ENCODE measurements around the gene TBC1D2. TPM values are rescaled to one million over a fixed set of nuclear protein-coding genes. Genes with fewer than 3 reads are reported as not detected.

The TBC1D2 gene
- total and polyA plus RNA-seq, 2 experiments from 2014 or later, result 3.7 to 6.8 TPM

DNA sequence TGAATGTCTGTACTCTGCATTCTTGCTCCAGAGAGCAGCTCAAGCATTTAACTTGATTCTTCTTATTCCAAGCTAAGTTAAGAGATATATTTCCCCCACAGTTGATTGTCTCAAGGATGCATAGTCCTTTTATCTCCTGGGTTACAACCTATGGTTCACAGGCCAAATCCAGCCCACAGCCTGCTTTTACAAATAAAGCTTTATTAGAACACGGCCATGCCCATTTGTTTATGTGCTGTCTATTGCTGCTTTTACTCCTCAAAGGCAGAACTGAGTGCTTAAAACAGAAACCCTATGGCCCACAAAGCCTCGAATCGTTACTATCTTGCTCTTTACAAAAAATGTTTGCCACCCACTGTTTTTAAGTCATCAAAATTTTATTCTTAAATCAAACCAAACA is 25.8 kb downstream of the TBC1D2 start (continued):
- TF ChIP-seq EZH2 (IDR thresholded peaks at IDR 0.05; ENCODE audit: low read depth, unreplicated experiment), result no peak
- no peak for TF ChIP-seq CREB1 (CRISPR knock-in tag; IDR thresholded peaks at IDR 0.05; ENCODE audit: low read depth)

DNA sequence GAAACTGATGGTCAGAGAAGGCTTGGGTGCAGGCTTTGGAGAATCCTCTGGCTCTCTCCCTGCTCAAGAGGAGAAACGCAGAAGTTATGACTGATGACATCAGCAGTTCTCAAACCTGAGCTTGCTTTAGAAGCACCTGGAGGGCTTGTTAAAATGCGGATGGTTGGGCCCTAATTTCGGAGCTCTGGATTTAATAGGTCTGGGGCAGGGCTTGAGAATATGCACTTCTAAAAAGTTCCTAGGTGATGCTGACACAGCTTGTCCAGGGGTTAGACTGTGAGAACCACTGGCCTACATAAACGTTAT is 26.4 kb downstream of the TBC1D2 start:
- Histone ChIP-seq H3K79me2 (replicated peaks; ENCODE audit: insufficient read depth) (no peaks in the 10 kb centered on the region), H3K9me2 (ENCODE audit: insufficient read depth) (no peaks in the 10 kb centered on the region), H2AFZ (no peak overlapping the region), H4K20me1 (replicated peaks; ENCODE audit: insufficient read depth) (no peaks in the 10 kb centered on the region; the same call in 1 of the 2 replicates), H3K4me2 (no peak overlapping the region), H3K27me3 (ENCODE audit: insufficient read depth) (no peaks in the 10 kb centered on the region), H3K27ac (ENCODE audit: low read depth) (no peak overlapping the region), H3K4me1 (ENCODE audit: insufficient read depth) (no peaks in the 10 kb centered on the region), H3F3A (replicated peaks; ENCODE audit: low read depth) (no peaks in the 10 kb centered on the region), H3K4me3 (no peak overlapping the region), H3K36me3 (ENCODE audit: insufficient read depth) (no peaks in the 10 kb centered on the region)
- H3K27ac Mint-ChIP-seq, result no peak overlapping the region
- no peaks in the 10 kb centered on the region for H3K9me3 Mint-ChIP-seq
- H3K4me1 Mint-ChIP-seq, result no peaks in the 10 kb centered on the region
- peaks cover 7% of the 10 kb centered on the region; the same call in 1 of the 3 replicates for H3K36me3 Mint-ChIP-seq (ENCODE audit: low read depth)
- peaks cover 2% of the 10 kb centered on the region for H3K27me3 Mint-ChIP-seq (ENCODE audit: insufficient read depth, low read depth, poor library complexity)
- DNase-seq (ENCODE audit: low spot score), result no peak
- H3K4me3 Mint-ChIP-seq, result no peak overlapping the region
- ATAC-seq, result no peak
- TF ChIP-seq, protein P1, sequence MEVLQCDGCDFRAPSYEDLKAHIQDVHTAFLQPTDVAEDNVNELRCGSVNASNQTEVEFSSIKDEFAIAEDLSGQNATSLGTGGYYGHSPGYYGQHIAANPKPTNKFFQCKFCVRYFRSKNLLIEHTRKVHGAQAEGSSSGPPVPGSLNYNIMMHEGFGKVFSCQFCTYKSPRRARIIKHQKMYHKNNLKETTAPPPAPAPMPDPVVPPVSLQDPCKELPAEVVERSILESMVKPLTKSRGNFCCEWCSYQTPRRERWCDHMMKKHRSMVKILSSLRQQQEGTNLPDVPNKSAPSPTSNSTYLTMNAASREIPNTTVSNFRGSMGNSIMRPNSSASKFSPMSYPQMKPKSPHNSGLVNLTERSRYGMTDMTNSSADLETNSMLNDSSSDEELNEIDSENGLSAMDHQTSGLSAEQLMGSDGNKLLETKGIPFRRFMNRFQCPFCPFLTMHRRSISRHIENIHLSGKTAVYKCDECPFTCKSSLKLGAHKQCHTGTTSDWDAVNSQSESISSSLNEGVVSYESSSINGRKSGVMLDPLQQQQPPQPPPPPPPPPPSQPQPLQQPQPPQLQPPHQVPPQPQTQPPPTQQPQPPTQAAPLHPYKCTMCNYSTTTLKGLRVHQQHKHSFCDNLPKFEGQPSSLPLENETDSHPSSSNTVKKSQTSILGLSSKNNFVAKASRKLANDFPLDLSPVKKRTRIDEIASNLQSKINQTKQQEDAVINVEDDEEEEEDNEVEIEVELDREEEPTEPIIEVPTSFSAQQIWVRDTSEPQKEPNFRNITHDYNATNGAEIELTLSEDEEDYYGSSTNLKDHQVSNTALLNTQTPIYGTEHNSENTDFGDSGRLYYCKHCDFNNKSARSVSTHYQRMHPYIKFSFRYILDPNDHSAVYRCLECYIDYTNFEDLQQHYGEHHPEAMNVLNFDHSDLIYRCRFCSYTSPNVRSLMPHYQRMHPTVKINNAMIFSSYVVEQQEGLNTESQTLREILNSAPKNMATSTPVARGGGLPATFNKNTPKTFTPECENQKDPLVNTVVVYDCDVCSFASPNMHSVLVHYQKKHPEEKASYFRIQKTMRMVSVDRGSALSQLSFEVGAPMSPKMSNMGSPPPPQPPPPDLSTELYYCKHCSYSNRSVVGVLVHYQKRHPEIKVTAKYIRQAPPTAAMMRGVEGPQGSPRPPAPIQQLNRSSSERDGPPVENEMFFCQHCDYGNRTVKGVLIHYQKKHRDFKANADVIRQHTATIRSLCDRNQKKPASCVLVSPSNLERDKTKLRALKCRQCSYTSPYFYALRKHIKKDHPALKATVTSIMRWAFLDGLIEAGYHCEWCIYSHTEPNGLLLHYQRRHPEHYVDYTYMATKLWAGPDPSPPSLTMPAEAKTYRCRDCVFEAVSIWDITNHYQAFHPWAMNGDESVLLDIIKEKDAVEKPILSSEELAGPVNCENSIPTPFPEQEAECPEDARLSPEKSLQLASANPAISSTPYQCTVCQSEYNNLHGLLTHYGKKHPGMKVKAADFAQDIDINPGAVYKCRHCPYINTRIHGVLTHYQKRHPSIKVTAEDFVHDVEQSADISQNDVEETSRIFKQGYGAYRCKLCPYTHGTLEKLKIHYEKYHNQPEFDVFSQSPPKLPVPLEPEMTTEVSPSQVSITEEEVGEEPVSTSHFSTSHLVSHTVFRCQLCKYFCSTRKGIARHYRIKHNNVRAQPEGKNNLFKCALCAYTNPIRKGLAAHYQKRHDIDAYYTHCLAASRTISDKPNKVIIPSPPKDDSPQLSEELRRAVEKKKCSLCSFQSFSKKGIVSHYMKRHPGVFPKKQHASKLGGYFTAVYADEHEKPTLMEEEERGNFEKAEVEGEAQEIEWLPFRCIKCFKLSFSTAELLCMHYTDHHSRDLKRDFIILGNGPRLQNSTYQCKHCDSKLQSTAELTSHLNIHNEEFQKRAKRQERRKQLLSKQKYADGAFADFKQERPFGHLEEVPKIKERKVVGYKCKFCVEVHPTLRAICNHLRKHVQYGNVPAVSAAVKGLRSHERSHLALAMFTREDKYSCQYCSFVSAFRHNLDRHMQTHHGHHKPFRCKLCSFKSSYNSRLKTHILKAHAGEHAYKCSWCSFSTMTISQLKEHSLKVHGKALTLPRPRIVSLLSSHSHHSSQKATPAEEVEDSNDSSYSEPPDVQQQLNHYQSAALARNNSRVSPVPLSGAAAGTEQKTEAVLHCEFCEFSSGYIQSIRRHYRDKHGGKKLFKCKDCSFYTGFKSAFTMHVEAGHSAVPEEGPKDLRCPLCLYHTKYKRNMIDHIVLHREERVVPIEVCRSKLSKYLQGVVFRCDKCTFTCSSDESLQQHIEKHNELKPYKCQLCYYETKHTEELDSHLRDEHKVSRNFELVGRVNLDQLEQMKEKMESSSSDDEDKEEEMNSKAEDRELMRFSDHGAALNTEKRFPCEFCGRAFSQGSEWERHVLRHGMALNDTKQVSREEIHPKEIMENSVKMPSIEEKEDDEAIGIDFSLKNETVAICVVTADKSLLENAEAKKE (CRISPR knock-in tag; IDR thresholded peaks at IDR 0.05), result no peak
- no peak for TF ChIP-seq NANOG (IDR thresholded peaks at IDR 0.05; ENCODE audit: borderline replicate concordance)
- TF ChIP-seq EZH2phosphoT487 (IDR thresholded peaks at IDR 0.05; ENCODE audit: unreplicated experiment), result no peak
- TF ChIP-seq EZH2 (IDR thresholded peaks at IDR 0.05; ENCODE audit: low read depth, unreplicated experiment), result no peak
